Liver (tissue), 9 donors: Measurements from ENCODE around the gene SLC25A39. TPM values are rescaled to one million over a fixed set of nuclear protein-coding genes. Genes with fewer than 3 reads are reported as not detected.
A peak's percentile ranks its signal among the peaks of the same experiment; 100 is the strongest.

ENCODE experiments used
- DNase-seq: peaks from one replicate; pipeline ENCODE4 v3.0.0-alpha.2; 2017; ENCODE audit warnings: low spot score
- H3K27ac ChIP-seq, 2 donors: one replicate each; pipeline ENCODE4 v1.7.0; 2013; ENCODE audit warnings: inconsistent platforms in 2 of 2, low read length in 2 of 2, control low read depth in 1 of 2, low read depth in 1 of 2, mild to moderate bottlenecking in 1 of 2
- H3K27me3 ChIP-seq, 4 donors: one replicate each; pipeline versions ENCODE4 v1.6.1 to v1.7.0; 2013; ENCODE audit warnings: low read length in 3 of 4, inconsistent platforms in 1 of 4, mild to moderate bottlenecking in 1 of 4, moderate library complexity in 1 of 4; ENCODE audit not compliant: control insufficient read depth in 4 of 4, insufficient read depth in 4 of 4
- H3K36me3 ChIP-seq, 4 donors: one replicate each; pipeline versions ENCODE4 v1.6.1 to v1.7.0; 2013; ENCODE audit warnings: low read length in 3 of 4, mild to moderate bottlenecking in 3 of 4, low read depth in 1 of 4, moderate library complexity in 1 of 4; ENCODE audit not compliant: control insufficient read depth in 4 of 4, insufficient read depth in 3 of 4
- H3K4me1 ChIP-seq, 4 donors: one replicate each; pipeline versions ENCODE4 v1.6.1 to v1.7.0; 2013; ENCODE audit warnings: low read length in 3 of 4, mild to moderate bottlenecking in 3 of 4, moderate library complexity in 1 of 4; ENCODE audit not compliant: control insufficient read depth in 4 of 4, insufficient read depth in 4 of 4
- H3K4me3 ChIP-seq, 3 donors: one replicate each; pipeline versions ENCODE4 v1.6.1 to v1.7.0; 2013; ENCODE audit warnings: low read length in 3 of 3, control low read depth in 1 of 3, low read depth in 1 of 3, mild to moderate bottlenecking in 1 of 3
- H3K9ac ChIP-seq, 2 donors: one replicate each; pipeline ENCODE4 v1.7.0; 2013; ENCODE audit warnings: low read length in 2 of 2, mild to moderate bottlenecking in 2 of 2, moderate library complexity in 2 of 2, control low read depth in 1 of 2, low read depth in 1 of 2
- H3K9me3 ChIP-seq, 4 donors: one replicate each; pipeline versions ENCODE4 v1.6.1 to v1.7.0; 2013; ENCODE audit warnings: low read length in 3 of 4; ENCODE audit not compliant: control insufficient read depth in 4 of 4
- EGR1 ChIP-seq, 2 donors: IDR thresholded peaks; 2 replicates each; pipeline ENCODE4 v1.6.1; 2016 to 2018; ENCODE audit warnings: antibody characterized with exemption in 2 of 2, low read depth in 2 of 2
- FOXA1 ChIP-seq: IDR thresholded peaks from 2 replicates; pipeline ENCODE4 v1.6.1; 2016; ENCODE audit warnings: antibody characterized with exemption
- FOXA2 ChIP-seq: IDR thresholded peaks from 2 replicates; pipeline ENCODE4 v1.6.1; 2016; ENCODE audit warnings: antibody characterized with exemption
- GABPA ChIP-seq, 2 donors: IDR thresholded peaks in 1 of 2; conservative IDR thresholded peaks in 1 of 2; 2 replicates each; pipeline ENCODE4 v1.6.1; 2016; ENCODE audit warnings: antibody characterized with exemption in 2 of 2, mild to moderate bottlenecking in 1 of 2, moderate library complexity in 1 of 2
- HNF4A ChIP-seq, 2 donors: conservative IDR thresholded peaks; 2 replicates each; pipeline ENCODE4 v1.6.1; 2016; ENCODE audit warnings: antibody characterized with exemption in 2 of 2, mild to moderate bottlenecking in 2 of 2
- HNF4G ChIP-seq: IDR thresholded peaks from 2 replicates; pipeline ENCODE4 v1.6.1; 2016; ENCODE audit warnings: antibody characterized with exemption
- JUND ChIP-seq, 2 donors: IDR thresholded peaks; 2 replicates each; pipeline ENCODE4 v1.6.1; 2016; ENCODE audit warnings: antibody characterized with exemption in 2 of 2
- NR2F2 ChIP-seq: IDR thresholded peaks from 2 replicates; pipeline ENCODE4 v1.6.1; 2016; ENCODE audit warnings: antibody characterized with exemption
- RAD21 ChIP-seq, 2 donors: IDR thresholded peaks; 2 replicates each; pipeline ENCODE4 v1.6.1; 2016; ENCODE audit warnings: antibody characterized with exemption in 2 of 2, mild to moderate bottlenecking in 2 of 2
- RXRA ChIP-seq, 2 donors: IDR thresholded peaks; 2 replicates each; pipeline ENCODE4 v1.6.1; 2017 to 2018; ENCODE audit warnings: antibody characterized with exemption in 2 of 2, mild to moderate bottlenecking in 1 of 2
- SP1 ChIP-seq: IDR thresholded peaks from 2 replicates; pipeline ENCODE4 v1.6.1; 2018; ENCODE audit warnings: antibody characterized with exemption, mild to moderate bottlenecking
- TAF1 ChIP-seq: conservative IDR thresholded peaks from 2 replicates; pipeline ENCODE4 v1.6.1; 2016; ENCODE audit warnings: antibody characterized with exemption, mild to moderate bottlenecking
- YY1 ChIP-seq: IDR thresholded peaks from 2 replicates; pipeline ENCODE4 v1.6.1; 2016; ENCODE audit warnings: antibody characterized with exemption, mild to moderate bottlenecking
- WGBS: extraction: QIAGEN DNeasy Blood & Tissue Kit; methylation state at CpG from one replicate; pipeline ENCODE4 v1.1.7; 2013; 5-methylcytosine and 5-hydroxymethylcytosine counted together
- polyA plus RNA-seq, 2 donors: library from polyadenylated mRNA; stranded (reverse) in 1 of 2; unstranded in 1 of 2; fragments of 200-250 nt in 1 of 2; fragments of >200 nt in 1 of 2; fragmentation: Nextera tagmentation in 1 of 2; extraction: Ambion mirVana in 1 of 2; gene quantifications; one replicate each; pipeline versions ENCODE4 v1.2.1 to v1.2.3, GENCODE V29; 2013 to 2015
- total RNA-seq, 2 donors: library from RNA; depleted of rRNA; stranded (reverse); fragments of >200 nt; gene quantifications; one replicate each; pipeline ENCODE4 v1.2.3, GENCODE V29; 2014
- TF ChIP-seq, protein P1 (sequence below): IDR thresholded peaks from 2 replicates; pipeline ENCODE4 v1.6.1; 2016; ENCODE audit warnings: antibody characterized with exemption
- TF ChIP-seq, protein P2 (sequence below): IDR thresholded peaks from 2 replicates; pipeline ENCODE4 v1.6.1; 2016; ENCODE audit warnings: antibody characterized with exemption, mild to moderate bottlenecking
- TF ChIP-seq, protein P3 (sequence below): fragments of 150-350 bp; IDR thresholded peaks from 2 replicates; pipeline ENCODE4 v1.5.1; 2017; ENCODE audit warnings: improper control_type of control experiment, low read depth, low read length; ENCODE audit not compliant: missing input control
- TF ChIP-seq, protein P4 (sequence below): IDR thresholded peaks from 2 replicates; pipeline ENCODE4 v1.6.1; 2016; ENCODE audit warnings: antibody characterized with exemption
- TF ChIP-seq, protein P5 (sequence below): IDR thresholded peaks from 2 replicates; pipeline ENCODE4 v1.6.1; 2016; ENCODE audit warnings: antibody characterized with exemption
- donor health status: healthy.
- donor health status: healthy.
- donor health status: healthy.
- donor health status: healthy.
- donor health status: healthy.

The SLC25A39 gene
- total and polyA plus RNA-seq, 4 donors: 62.0 to 395 (median 83.8) TPM

DNA sequence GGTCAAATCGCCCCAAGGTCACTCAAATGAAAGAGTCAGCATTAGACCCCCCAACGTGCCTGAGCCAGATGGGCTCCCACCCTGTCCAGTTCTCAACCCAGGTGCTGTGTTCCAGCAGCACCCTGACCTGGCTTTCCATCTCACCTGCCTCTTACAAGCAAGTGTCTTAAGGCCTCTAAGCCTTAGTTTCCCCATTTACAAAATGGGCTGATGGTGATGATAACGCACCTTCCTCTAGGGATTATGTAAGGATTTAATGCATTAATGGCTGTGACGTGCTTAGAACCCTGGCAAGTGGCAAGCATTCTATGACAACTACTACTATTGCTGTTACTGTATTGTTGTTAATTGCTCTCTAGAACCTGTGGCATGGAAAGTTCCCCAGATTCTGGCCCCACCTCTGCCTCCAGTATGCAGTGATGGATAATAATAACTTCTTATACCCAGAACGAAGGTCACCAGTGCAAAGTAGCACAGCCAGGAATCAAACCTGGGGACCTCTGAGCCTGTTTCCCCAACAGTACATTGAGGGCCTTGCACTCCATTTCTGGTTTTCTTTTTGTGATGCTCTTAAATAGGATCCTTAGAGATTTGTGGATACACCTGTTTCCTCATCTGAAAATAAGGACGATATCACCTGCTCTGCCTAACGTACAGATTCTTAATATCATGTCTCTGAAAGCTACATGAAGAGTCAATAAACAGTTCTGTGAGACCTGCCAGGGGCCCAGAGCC, 3.3 kb upstream of the SLC25A39 start:
- Histone ChIP-seq H3K4me1 (peaks cover 5 to 34% (median 17%) of the 10 kb centered on the region in 4 donors), H3K36me3 (no peaks in the 10 kb centered on the region), H3K4me3 (no peak overlapping the region), H3K27me3 (no peaks in the 10 kb centered on the region), H3K9ac (no peak overlapping the region), H3K27ac (no peak overlapping the region), H3K9me3 (no peaks in the 10 kb centered on the region)
- 83% methylated on average over 7 of the region's 7 CpGs for WGBS
- DNase-seq: no peak
- no peak for TF ChIP-seq SP1
- no peak for TF ChIP-seq FOXA1
- no peak for TF ChIP-seq HNF4G

DNA sequence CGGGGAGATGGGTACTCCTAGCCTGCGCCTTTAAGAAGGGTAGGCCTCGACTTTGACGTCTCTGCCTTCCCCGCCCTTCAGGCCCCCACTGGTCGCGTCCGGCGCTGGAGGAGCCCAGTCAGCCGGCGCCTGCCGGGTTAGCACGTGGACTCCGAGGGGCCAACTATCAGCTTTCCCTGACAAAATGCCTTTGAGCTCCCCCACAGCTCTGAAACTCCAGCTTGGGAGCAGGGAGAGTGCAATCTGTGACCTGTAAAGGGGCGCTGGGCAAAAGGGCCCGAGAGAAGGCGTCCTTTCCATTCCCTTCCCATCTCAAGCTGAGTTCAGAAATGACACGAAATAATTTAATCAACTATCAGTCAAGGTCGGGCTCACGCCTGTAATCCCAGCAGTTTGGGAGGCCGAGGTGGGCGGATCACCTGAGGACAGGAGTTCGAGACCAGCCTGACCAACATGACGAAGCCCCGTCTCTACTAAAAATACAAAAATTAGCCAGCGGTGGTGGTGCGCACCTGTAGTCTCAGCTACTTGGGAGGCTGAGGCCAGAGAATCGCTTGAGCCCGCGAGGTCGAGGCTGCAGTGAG, 2.3 kb upstream of the SLC25A39 start:
- Histone ChIP-seq H3K36me3 (peaks cover 0 to 2% (median 0%) of the 10 kb centered on the region in 4 donors), H3K27me3 (no peaks in the 10 kb centered on the region), H3K27ac (no peak overlapping the region), H3K9me3 (no peaks in the 10 kb centered on the region), H3K4me1 (peaks cover 5 to 34% (median 17%) of the 10 kb centered on the region in 4 donors), H3K9ac (no peak overlapping the region), H3K4me3 (peak overlapping the region in 1 of 3 donors; percentile 65)
- 25% methylated on average over 31 of the region's 31 CpGs for WGBS
- peak; percentile 94 for DNase-seq
- TF ChIP-seq, protein P1, sequence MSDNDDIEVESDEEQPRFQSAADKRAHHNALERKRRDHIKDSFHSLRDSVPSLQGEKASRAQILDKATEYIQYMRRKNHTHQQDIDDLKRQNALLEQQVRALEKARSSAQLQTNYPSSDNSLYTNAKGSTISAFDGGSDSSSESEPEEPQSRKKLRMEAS: peak; percentile 98
- TF ChIP-seq FOXA1 (no peak), YY1 (peak; percentile 41), FOXA2 (no peak), GABPA (IDR thresholded peaks at IDR 0.05 in 1 of 2, conservative IDR thresholded peaks at IDR 0.05 in 1 of 2) (peak in 1 of 2 donors; percentile 46), EGR1 (IDR thresholded peaks at IDR 0.05; ENCODE audit: low read depth in 2 of 2) (peak in 1 of 2 donors; percentile 85), RXRA (IDR thresholded peaks at IDR 0.05) (peak; percentile 42 to 52), TAF1 (no peak), JUND (IDR thresholded peaks at IDR 0.05) (no peak), NR2F2 (peak; percentile 30), HNF4G (no peak), RAD21 (IDR thresholded peaks at IDR 0.05) (peak; percentile 46 to 50), SP1 (peak; percentile 74), HNF4A (conservative IDR thresholded peaks at IDR 0.05) (peak; percentile 28 to 40)
- TF ChIP-seq, protein P2, sequence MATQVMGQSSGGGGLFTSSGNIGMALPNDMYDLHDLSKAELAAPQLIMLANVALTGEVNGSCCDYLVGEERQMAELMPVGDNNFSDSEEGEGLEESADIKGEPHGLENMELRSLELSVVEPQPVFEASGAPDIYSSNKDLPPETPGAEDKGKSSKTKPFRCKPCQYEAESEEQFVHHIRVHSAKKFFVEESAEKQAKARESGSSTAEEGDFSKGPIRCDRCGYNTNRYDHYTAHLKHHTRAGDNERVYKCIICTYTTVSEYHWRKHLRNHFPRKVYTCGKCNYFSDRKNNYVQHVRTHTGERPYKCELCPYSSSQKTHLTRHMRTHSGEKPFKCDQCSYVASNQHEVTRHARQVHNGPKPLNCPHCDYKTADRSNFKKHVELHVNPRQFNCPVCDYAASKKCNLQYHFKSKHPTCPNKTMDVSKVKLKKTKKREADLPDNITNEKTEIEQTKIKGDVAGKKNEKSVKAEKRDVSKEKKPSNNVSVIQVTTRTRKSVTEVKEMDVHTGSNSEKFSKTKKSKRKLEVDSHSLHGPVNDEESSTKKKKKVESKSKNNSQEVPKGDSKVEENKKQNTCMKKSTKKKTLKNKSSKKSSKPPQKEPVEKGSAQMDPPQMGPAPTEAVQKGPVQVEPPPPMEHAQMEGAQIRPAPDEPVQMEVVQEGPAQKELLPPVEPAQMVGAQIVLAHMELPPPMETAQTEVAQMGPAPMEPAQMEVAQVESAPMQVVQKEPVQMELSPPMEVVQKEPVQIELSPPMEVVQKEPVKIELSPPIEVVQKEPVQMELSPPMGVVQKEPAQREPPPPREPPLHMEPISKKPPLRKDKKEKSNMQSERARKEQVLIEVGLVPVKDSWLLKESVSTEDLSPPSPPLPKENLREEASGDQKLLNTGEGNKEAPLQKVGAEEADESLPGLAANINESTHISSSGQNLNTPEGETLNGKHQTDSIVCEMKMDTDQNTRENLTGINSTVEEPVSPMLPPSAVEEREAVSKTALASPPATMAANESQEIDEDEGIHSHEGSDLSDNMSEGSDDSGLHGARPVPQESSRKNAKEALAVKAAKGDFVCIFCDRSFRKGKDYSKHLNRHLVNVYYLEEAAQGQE: no peak
- TF ChIP-seq, protein P3, sequence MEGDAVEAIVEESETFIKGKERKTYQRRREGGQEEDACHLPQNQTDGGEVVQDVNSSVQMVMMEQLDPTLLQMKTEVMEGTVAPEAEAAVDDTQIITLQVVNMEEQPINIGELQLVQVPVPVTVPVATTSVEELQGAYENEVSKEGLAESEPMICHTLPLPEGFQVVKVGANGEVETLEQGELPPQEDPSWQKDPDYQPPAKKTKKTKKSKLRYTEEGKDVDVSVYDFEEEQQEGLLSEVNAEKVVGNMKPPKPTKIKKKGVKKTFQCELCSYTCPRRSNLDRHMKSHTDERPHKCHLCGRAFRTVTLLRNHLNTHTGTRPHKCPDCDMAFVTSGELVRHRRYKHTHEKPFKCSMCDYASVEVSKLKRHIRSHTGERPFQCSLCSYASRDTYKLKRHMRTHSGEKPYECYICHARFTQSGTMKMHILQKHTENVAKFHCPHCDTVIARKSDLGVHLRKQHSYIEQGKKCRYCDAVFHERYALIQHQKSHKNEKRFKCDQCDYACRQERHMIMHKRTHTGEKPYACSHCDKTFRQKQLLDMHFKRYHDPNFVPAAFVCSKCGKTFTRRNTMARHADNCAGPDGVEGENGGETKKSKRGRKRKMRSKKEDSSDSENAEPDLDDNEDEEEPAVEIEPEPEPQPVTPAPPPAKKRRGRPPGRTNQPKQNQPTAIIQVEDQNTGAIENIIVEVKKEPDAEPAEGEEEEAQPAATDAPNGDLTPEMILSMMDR: no peak
- TF ChIP-seq, protein P4, sequence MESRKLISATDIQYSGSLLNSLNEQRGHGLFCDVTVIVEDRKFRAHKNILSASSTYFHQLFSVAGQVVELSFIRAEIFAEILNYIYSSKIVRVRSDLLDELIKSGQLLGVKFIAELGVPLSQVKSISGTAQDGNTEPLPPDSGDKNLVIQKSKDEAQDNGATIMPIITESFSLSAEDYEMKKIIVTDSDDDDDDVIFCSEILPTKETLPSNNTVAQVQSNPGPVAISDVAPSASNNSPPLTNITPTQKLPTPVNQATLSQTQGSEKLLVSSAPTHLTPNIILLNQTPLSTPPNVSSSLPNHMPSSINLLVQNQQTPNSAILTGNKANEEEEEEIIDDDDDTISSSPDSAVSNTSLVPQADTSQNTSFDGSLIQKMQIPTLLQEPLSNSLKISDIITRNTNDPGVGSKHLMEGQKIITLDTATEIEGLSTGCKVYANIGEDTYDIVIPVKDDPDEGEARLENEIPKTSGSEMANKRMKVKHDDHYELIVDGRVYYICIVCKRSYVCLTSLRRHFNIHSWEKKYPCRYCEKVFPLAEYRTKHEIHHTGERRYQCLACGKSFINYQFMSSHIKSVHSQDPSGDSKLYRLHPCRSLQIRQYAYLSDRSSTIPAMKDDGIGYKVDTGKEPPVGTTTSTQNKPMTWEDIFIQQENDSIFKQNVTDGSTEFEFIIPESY: no peak
- TF ChIP-seq, protein P5, sequence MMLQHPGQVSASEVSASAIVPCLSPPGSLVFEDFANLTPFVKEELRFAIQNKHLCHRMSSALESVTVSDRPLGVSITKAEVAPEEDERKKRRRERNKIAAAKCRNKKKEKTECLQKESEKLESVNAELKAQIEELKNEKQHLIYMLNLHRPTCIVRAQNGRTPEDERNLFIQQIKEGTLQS: no peak
